LNCAP (cell line): Measurements from ENCODE around the gene CUBN.

Experiments used
- TF ChIP-seq, protein P1 (sequence below): fragments of 450-650 bp; IDR thresholded peaks from 2 replicates; pipeline ENCODE4 v1.5.1; 2017; ENCODE audit warnings: mild to moderate bottlenecking

CUBN gene

DNA sequence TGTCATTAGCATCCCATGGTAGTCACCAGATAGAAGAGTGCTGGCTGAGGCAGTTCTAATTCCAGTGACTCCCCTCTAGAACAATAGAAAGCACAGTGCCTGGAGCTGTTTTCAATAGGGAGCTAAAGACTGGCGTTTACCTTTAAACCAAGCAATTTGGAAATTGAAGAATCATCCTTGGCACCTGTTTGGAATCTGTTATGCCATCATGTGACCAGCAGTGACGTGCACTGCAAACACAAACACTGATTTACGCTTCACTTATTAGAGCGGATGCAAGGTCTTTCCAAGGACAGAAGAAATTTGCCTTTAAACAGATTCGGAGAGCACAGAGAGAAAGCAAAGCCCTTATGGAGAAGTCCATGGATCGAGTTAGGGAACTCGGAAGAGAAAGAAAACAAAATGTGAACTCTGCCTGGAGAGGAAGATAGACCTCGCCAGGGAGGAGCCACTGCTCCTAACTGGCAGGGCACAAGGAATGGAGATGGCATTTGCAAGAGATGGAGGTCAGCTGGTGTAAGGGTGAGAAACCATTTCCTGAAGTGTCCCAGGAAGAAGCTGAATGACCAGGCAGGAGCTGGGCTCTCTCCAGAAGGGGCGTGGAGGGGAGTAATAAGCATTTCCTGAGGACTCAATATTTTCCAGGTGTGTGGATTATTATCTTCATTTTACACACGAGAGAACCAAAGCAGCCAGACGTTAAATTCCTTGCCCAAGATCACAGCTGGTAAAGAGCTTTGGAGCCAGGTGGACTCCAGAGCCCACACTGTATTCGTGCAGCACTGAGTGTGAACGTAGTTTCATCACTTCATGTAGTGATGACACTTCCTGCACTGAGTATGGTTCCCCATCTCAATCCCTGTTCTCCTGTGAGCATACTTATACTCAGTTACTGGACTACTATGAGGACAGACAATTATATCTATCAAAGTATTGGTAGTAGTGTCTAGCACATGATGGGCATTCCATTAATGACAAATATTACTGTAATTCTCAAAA, 97.7 kb downstream of the CUBN start:
- TF ChIP-seq, protein P1, sequence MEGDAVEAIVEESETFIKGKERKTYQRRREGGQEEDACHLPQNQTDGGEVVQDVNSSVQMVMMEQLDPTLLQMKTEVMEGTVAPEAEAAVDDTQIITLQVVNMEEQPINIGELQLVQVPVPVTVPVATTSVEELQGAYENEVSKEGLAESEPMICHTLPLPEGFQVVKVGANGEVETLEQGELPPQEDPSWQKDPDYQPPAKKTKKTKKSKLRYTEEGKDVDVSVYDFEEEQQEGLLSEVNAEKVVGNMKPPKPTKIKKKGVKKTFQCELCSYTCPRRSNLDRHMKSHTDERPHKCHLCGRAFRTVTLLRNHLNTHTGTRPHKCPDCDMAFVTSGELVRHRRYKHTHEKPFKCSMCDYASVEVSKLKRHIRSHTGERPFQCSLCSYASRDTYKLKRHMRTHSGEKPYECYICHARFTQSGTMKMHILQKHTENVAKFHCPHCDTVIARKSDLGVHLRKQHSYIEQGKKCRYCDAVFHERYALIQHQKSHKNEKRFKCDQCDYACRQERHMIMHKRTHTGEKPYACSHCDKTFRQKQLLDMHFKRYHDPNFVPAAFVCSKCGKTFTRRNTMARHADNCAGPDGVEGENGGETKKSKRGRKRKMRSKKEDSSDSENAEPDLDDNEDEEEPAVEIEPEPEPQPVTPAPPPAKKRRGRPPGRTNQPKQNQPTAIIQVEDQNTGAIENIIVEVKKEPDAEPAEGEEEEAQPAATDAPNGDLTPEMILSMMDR, result no peak

DNA sequence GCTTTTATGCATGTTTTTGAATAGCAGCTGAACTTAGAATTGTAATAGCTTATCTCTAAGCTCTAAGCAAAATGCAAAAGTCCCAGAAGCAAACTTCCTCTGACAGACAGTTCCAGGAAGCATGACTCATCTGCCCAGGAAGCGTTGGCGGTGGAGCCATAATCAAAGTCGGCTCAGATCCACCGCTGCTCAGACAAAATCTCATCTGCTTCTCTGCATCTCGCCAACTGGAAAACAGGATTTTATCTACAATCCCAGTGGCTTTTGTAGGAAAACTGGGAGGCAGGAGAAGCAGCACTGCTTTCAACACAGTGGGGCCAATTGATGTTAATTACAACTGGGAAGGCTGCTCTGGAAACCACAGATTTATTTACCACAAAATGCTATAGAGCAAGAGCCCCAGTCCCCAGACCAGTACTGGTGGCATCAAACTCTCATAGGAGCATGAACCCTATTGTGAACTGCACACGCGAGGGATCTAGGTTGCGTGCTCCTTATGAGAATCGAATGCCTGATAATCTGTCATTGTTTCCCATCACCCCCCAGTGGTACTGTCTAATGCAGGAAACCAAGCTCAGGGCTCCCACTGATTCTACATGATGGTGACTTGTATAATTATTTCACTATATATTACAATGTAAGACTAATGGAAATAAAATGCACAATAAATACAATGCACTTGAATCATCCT, 99.9 kb downstream of the CUBN start:
- TF ChIP-seq, protein P1, result no peak

DNA sequence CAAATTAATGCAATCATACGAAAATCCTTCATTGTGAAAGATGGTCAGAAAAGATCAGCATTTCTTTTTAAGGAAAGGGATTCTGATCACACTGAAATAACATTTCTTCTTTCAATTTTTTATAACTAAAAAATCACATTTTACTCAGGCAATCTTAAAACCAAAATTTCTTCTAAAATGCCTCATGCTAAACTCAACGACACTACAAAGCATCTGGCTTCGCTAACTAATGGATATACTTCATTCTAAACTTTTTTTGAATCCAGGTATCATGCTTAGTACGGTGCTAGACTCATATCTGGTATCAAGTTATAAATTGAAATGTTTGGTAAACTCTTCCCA, 100.4 kb downstream of the CUBN start:
- TF ChIP-seq, protein P1, result no peak

DNA sequence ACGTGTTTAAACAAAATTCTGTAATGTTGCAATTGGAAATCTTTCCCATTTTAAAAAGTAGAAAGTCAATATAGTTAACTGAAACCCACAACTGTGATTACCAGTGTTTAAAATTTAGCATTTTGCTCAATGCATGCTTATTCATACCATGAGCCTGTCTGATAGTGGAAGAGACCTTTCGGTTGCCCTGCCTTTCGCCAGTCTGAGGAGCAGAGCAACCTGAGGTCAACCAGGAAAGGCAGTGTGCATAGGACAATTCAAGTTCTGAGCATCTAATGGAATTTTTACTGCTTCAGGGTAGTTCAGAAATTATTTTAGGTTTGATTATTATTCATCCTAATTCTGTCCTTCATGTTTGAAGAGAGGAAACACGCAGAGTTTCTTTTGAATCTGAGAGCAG, 100.8 kb downstream of the CUBN start:
- TF ChIP-seq, protein P1, result no peak

DNA sequence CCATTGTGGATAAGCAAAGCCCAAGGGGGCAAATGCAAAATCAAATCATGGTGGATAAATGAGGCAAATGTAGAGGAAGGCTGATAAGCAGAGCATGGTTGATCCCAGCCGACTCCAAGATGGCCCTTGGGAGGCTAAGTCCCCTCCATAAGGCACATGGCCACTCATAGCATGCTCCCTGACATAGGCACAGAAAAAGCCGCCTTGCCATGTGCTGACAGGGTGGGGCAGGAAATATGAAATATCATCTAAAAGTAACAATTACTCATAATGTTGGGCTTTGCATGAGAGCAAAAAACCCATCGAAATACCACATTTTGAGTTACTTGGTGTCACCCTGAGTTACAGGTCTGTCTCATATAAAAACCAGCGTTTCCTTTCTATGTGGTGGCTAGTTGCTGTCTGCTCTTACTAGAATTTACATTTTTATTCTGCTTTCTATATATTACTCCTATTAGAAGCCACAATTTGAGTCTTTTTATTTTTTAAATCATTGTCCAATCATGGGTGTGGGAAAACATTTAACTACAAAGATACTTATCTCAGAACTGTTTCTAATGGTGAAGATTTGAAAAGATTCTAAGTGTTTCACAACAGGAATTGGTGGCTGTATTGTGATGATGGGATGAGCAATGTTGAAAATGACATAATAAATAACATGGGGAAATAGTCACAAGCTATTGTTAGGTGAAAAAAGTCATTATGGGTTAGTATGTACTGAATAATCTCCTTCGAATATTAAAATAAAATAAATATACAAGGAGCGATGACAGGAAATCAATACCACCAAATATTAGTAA, 102.7 kb downstream of the CUBN start:
- TF ChIP-seq, protein P1, result no peak

DNA sequence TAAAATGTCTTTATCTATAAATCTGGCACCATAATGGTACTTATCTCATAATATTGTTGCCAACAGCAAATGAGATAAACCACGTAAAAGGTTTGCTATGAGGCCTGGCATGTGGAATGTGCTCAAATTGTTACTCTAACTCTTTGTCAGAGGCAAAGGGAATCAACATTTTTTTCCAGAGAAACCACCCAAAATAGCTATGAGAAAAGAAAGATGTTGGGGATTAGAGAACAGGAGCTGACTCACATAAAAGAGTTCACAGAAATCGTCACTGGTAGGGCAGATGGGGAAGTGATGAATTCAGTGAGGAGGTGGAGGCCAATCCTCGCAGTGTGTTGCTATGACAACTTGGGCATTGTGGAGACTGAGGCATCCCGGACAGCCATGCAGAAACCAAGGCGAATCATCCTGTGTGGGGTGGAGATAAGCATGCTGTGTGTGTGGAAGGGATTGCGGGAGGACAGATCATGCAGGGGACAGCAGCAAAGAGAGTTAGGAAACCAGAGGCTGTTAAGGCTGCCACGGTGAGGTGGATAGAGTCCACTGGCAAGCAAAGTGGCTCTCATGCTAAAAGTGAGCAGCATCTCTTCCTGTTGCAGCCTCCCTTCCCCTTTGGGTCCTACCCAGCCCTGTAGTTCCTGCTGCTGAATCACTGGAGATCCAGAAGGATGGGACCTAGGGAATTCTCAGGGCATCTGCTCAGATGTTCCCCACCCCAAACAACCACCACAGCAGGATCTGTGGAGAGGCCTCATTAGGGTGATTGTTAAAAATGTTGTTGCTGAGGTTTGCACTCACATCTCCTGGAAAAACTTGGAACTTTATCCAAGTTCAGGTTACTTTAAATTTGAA, 103.9 kb downstream of the CUBN start:
- TF ChIP-seq, protein P1, result no peak
